Neural progenitor cell (in vitro differentiated cells): Measurements from ENCODE around the gene L3MBTL1. TPM values are rescaled to one million over a fixed set of nuclear protein-coding genes. Genes with fewer than 3 reads are reported as not detected.

Source experiments
- DNase-seq: peaks from one replicate; pipeline ENCODE4 v3.0.0-alpha.2; 2016; ENCODE audit warnings: low spot score
- H2AFZ ChIP-seq: fragments of 200-600 bp; sonication (generic); replicated peaks from 2 replicates; pipeline ENCODE4 v1.6.1; 2016; ENCODE audit warnings: antibody characterized with exemption
- H3F3A ChIP-seq: fragments of 200-600 bp; sonication (generic); 2 replicates; pipeline ENCODE4 v1.6.1; 2016; ENCODE audit warnings: antibody characterized with exemption, low read depth
- H3K27ac ChIP-seq: fragments of 200-600 bp; sonication (generic); 2 replicates; pipeline ENCODE4 v1.5.1; 2016; ENCODE audit warnings: mild to moderate bottlenecking
- H3K27me3 ChIP-seq: fragments of 200-600 bp; sonication (generic); 2 replicates; pipeline ENCODE4 v1.6.1; 2016; ENCODE audit warnings: mild to moderate bottlenecking, moderate library complexity
- H3K36me3 ChIP-seq: fragments of 200-600 bp; sonication (generic); 2 replicates; pipeline ENCODE4 v1.5.1; 2016
- H3K4me1 ChIP-seq: fragments of 200-600 bp; sonication (generic); 2 replicates; pipeline ENCODE4 v1.6.1; 2016; ENCODE audit warnings: mixed run types
- H3K4me2 ChIP-seq: fragments of 200-600 bp; sonication (generic); 2 replicates; pipeline ENCODE4 v1.6.1; 2016
- H3K4me3 ChIP-seq: fragments of 200-600 bp; sonication (generic); 2 replicates; pipeline ENCODE4 v1.5.1; 2016
- H3K79me2 ChIP-seq: fragments of 200-600 bp; sonication (generic); 2 replicates; pipeline ENCODE4 v1.6.1; 2016; ENCODE audit warnings: low read depth
- H3K9ac ChIP-seq: fragments of 200-600 bp; sonication (generic); 2 replicates; pipeline ENCODE4 v1.6.1; 2016
- H3K9me3 ChIP-seq: fragments of 200-600 bp; sonication (generic); 2 replicates; pipeline ENCODE4 v1.5.1; 2016; ENCODE audit warnings: low read depth
- H4K20me1 ChIP-seq: fragments of 200-600 bp; sonication (generic); 2 replicates; pipeline ENCODE4 v1.6.1; 2016; ENCODE audit warnings: low read depth
- H3K27ac Mint-ChIP-seq: 3 replicates; pipeline ENCODE4 v1.8.0; 2021; ENCODE audit warnings: mixed read lengths
- H3K27me3 Mint-ChIP-seq: 2 replicates; pipeline ENCODE4 v1.8.0; 2022; ENCODE audit warnings: low read depth, mild to moderate bottlenecking, inconsistent platforms, moderate library complexity, mixed read lengths; ENCODE audit not compliant: insufficient read depth
- H3K36me3 Mint-ChIP-seq: 3 replicates; pipeline ENCODE4 v1.8.0; 2021; ENCODE audit warnings: mixed read lengths
- H3K4me1 Mint-ChIP-seq: 3 replicates; pipeline ENCODE4 v1.8.0; 2021; ENCODE audit warnings: mixed read lengths
- H3K4me3 Mint-ChIP-seq: 3 replicates; pipeline ENCODE4 v1.8.0; 2021; ENCODE audit warnings: mild to moderate bottlenecking, moderate library complexity, mixed read lengths
- H3K9me3 Mint-ChIP-seq: 3 replicates; pipeline ENCODE4 v1.8.0; 2020; ENCODE audit warnings: mixed read lengths
- CTCF ChIP-seq: fragments of 200-600 bp; sonication (generic); IDR thresholded peaks from 2 replicates; pipeline ENCODE4 v1.5.1; 2017; ENCODE audit warnings: antibody characterized with exemption, mild to moderate bottlenecking
- EZH2 ChIP-seq: fragments of 200-600 bp; sonication (generic); IDR thresholded peaks from 2 replicates; pipeline ENCODE4 v1.6.1; 2017; ENCODE audit warnings: antibody characterized with exemption, mild to moderate bottlenecking, moderate library complexity
- EZH2phosphoT487 ChIP-seq: fragments of 200-600 bp; sonication (generic); IDR thresholded peaks from 2 replicates; pipeline ENCODE4 v1.6.1; 2017; ENCODE audit warnings: antibody characterized with exemption
- total RNA-seq: library from RNA; depleted of rRNA; stranded (reverse); fragments of >200 nt; gene quantifications from 2 replicates; pipeline ENCODE4 v1.2.3, GENCODE V29; 2015; ENCODE audit warnings: low replicate concordance

L3MBTL1 gene
- total RNA-seq, 1 donor from 2014 or later: 27.6 TPM

- Histone ChIP-seq H4K20me1 (no peaks in the 10 kb centered on the region), H3K9me3 (no peaks in the 10 kb centered on the region), H3K9ac (no peak overlapping the region), H2AFZ (no peak overlapping the region), H3K4me2 (no peak overlapping the region), H3K27ac (no peak overlapping the region), H3K27me3 (no peaks in the 10 kb centered on the region), H3K4me3 (no peak overlapping the region), H3F3A (no peaks in the 10 kb centered on the region), H3K4me1 (no peaks in the 10 kb centered on the region), H3K79me2 (no peaks in the 10 kb centered on the region), H3K36me3 (no peaks in the 10 kb centered on the region)
- Mint-ChIP-seq H3K27me3 (peaks cover 4% of the 10 kb centered on the region), H3K4me1 (peaks cover 6% of the 10 kb centered on the region), H3K36me3 (no peaks in the 10 kb centered on the region), H3K27ac (no peak overlapping the region), H3K9me3 (no peaks in the 10 kb centered on the region), H3K4me3 (no peak overlapping the region)
- no peak for TF ChIP-seq CTCF
- no peak for TF ChIP-seq EZH2
- no peak for TF ChIP-seq EZH2phosphoT487
- no peak for DNase-seq
These were observed 55.9 kb downstream of the L3MBTL1 start for GRCh38 chr20:43563429-43563828.

- no peaks in the 10 kb centered on the region for H3F3A ChIP-seq
- no peak overlapping the region for H3K4me2 ChIP-seq
- H2AFZ ChIP-seq: no peak overlapping the region
- no peaks in the 10 kb centered on the region for H3K9me3 ChIP-seq
- H4K20me1 ChIP-seq: no peaks in the 10 kb centered on the region
- Mint-ChIP-seq H3K27me3 (peaks cover 4% of the 10 kb centered on the region), H3K36me3 (no peaks in the 10 kb centered on the region), H3K4me1 (peaks cover 3% of the 10 kb centered on the region), H3K27ac (no peak overlapping the region), H3K9me3 (no peaks in the 10 kb centered on the region), H3K4me3 (no peak overlapping the region)
- H3K4me3 ChIP-seq: no peak overlapping the region
- DNase-seq: no peak
- TF ChIP-seq EZH2 (no peak), CTCF (no peak), EZH2phosphoT487 (no peak)
- no peaks in the 10 kb centered on the region for H3K79me2 ChIP-seq
- no peak overlapping the region for H3K9ac ChIP-seq
- H3K27me3 ChIP-seq: no peaks in the 10 kb centered on the region
- no peaks in the 10 kb centered on the region for H3K36me3 ChIP-seq
- no peak overlapping the region for H3K27ac ChIP-seq
- H3K4me1 ChIP-seq: no peaks in the 10 kb centered on the region
These were observed 56.5 kb downstream of the L3MBTL1 start for GRCh38 chr20:43563991-43564390.

- no peak overlapping the region for H3K9ac ChIP-seq
- no peak for DNase-seq
- H3K4me3 ChIP-seq: no peak overlapping the region
- H3K9me3 Mint-ChIP-seq: no peaks in the 10 kb centered on the region
- no peak overlapping the region for H3K27ac ChIP-seq
- H3K36me3 ChIP-seq: no peaks in the 10 kb centered on the region
- no peak for TF ChIP-seq EZH2
- no peak for TF ChIP-seq CTCF
- TF ChIP-seq EZH2phosphoT487: no peak
- H3K36me3 Mint-ChIP-seq: no peaks in the 10 kb centered on the region
- H2AFZ ChIP-seq: no peak overlapping the region
- H3K79me2 ChIP-seq: no peaks in the 10 kb centered on the region
- no peak overlapping the region for H3K4me3 Mint-ChIP-seq
- peaks cover 2% of the 10 kb centered on the region for H3K27me3 Mint-ChIP-seq
- H4K20me1 ChIP-seq: no peaks in the 10 kb centered on the region
- no peaks in the 10 kb centered on the region for H3F3A ChIP-seq
- H3K4me2 ChIP-seq: no peak overlapping the region
- no peak overlapping the region for H3K27ac Mint-ChIP-seq
- H3K27me3 ChIP-seq: no peaks in the 10 kb centered on the region
- H3K4me1 Mint-ChIP-seq: no peaks in the 10 kb centered on the region
- no peaks in the 10 kb centered on the region for H3K9me3 ChIP-seq
- no peaks in the 10 kb centered on the region for H3K4me1 ChIP-seq
These were observed 57.0 kb downstream of the L3MBTL1 start for GRCh38 chr20:43564455-43564854.
